Esophagus squamous epithelium (tissue), 4 donors: ENCODE data around the gene FAM216B.

Experiments used
- POLR2A ChIP-seq, 4 donors: fragments of 450-650 bp; IDR thresholded peaks; one replicate each; pipeline ENCODE4 v1.6.1; 2017; ENCODE audit warnings: antibody characterized with exemption in 4 of 4, mild to moderate bottlenecking in 4 of 4, moderate library complexity in 3 of 4
- TF ChIP-seq, protein P1 (sequence below), 6 experiments: fragments of 450-650 bp in 4 of 6; fragments of 200-600 bp in 2 of 6; sonication (generic) in 2 of 6; IDR thresholded peaks; one replicate each; pipeline ENCODE4 v1.5.1; 2016 to 2019; ENCODE audit warnings: antibody characterized with exemption in 6 of 6, mild to moderate bottlenecking in 4 of 6, moderate library complexity in 4 of 6

DNA sequence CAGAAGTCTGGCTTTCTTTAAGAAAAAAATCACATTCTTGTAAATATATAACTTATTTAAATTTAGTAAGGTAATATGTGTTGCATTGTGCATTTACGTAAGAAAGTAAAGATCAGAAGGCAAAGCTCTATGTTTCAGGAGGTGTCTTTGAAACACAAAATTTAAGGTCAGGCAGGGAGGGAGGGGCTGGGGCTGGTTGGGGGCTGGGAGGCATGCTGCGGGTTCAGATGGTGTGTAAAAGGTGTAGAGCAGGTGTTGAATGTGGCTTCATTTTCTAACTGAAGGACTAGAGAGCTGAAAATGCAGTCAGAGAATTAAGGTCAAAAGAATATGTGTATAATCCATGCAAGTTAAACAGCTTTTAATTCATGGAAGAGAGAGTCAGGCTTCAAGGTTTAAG, 14.3 kb downstream of the FAM216B start:
- TF ChIP-seq, protein P1, sequence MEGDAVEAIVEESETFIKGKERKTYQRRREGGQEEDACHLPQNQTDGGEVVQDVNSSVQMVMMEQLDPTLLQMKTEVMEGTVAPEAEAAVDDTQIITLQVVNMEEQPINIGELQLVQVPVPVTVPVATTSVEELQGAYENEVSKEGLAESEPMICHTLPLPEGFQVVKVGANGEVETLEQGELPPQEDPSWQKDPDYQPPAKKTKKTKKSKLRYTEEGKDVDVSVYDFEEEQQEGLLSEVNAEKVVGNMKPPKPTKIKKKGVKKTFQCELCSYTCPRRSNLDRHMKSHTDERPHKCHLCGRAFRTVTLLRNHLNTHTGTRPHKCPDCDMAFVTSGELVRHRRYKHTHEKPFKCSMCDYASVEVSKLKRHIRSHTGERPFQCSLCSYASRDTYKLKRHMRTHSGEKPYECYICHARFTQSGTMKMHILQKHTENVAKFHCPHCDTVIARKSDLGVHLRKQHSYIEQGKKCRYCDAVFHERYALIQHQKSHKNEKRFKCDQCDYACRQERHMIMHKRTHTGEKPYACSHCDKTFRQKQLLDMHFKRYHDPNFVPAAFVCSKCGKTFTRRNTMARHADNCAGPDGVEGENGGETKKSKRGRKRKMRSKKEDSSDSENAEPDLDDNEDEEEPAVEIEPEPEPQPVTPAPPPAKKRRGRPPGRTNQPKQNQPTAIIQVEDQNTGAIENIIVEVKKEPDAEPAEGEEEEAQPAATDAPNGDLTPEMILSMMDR (IDR thresholded peaks at IDR 0.05), result no peak
- TF ChIP-seq POLR2A (IDR thresholded peaks at IDR 0.05), result no peak
